Muscle layer of duodenum (tissue), 2 donors: Measurements from ENCODE around the gene POU2F1.

ENCODE experiments used
- H3K27ac ChIP-seq: one replicate; pipeline ENCODE4 v1.7.0; 2013; ENCODE audit warnings: mild to moderate bottlenecking, low read length
- H3K27me3 ChIP-seq: one replicate; pipeline ENCODE4 v1.7.0; 2013; ENCODE audit warnings: low read depth, mild to moderate bottlenecking, control low read depth, low read length
- H3K36me3 ChIP-seq, 2 donors: one replicate each; pipeline ENCODE4 v1.7.0; 2013; ENCODE audit warnings: low read length in 2 of 2, control low read depth in 1 of 2, mild to moderate bottlenecking in 1 of 2; ENCODE audit not compliant: insufficient read depth in 2 of 2, control insufficient read depth in 1 of 2
- H3K4me1 ChIP-seq, 2 donors: one replicate each; pipeline ENCODE4 v1.7.0; 2013; ENCODE audit warnings: low read length in 2 of 2, mild to moderate bottlenecking in 2 of 2, control low read depth in 1 of 2, moderate library complexity in 1 of 2; ENCODE audit not compliant: insufficient read depth in 2 of 2, control insufficient read depth in 1 of 2
- H3K4me3 ChIP-seq, 2 donors: one replicate each; pipeline ENCODE4 v1.7.0; 2013; ENCODE audit warnings: low read length in 2 of 2, low read depth in 1 of 2, mild to moderate bottlenecking in 1 of 2
- H3K9me3 ChIP-seq, 2 donors: one replicate each; pipeline ENCODE4 v1.7.0; 2013; ENCODE audit warnings: low read length in 2 of 2, control low read depth in 1 of 2, mild to moderate bottlenecking in 1 of 2; ENCODE audit not compliant: control insufficient read depth in 1 of 2
- donor health status: healthy.

Gene POU2F1

GRCh38 chr1:167220537-167221125, at the start of gene POU2F1:
Gene POU2F1 (plus strand): TSS chr1:167220886. CDS start chr1:167220898, 12 bp downstream.
- Histone ChIP-seq H3K27me3 (no peaks in the 10 kb centered on the region), H3K36me3 (no peaks in the 10 kb centered on the region), H3K9me3 (no peaks in the 10 kb centered on the region), H3K27ac (peak within 1 kb of the TSS; percentile 94), H3K4me1 (peaks cover 7 to 19% of the 10 kb centered on the region in 2 donors), H3K4me3 (peak within 1 kb of the TSS; percentile 95 to 100)

GRCh38 chr1:167171286-167171929, 49.3 kb upstream of the POU2F1 start:
- no peak overlapping the region for H3K27ac ChIP-seq
- no peak overlapping the region for H3K4me3 ChIP-seq
- H3K27me3 ChIP-seq = no peaks in the 10 kb centered on the region
- H3K9me3 ChIP-seq = no peaks in the 10 kb centered on the region
- H3K36me3 ChIP-seq = no peaks in the 10 kb centered on the region
- no peaks in the 10 kb centered on the region for H3K4me1 ChIP-seq

GRCh38 chr1:167173516-167174184, 47.0 kb upstream of the POU2F1 start:
- Histone ChIP-seq H3K4me1 (no peaks in the 10 kb centered on the region), H3K4me3 (no peak overlapping the region), H3K27ac (no peak overlapping the region), H3K27me3 (no peaks in the 10 kb centered on the region), H3K9me3 (no peaks in the 10 kb centered on the region), H3K36me3 (no peaks in the 10 kb centered on the region)

- Histone ChIP-seq H3K4me1 (no peaks in the 10 kb centered on the region), H3K27me3 (no peaks in the 10 kb centered on the region), H3K27ac (no peak overlapping the region), H3K9me3 (no peaks in the 10 kb centered on the region), H3K4me3 (no peak overlapping the region), H3K36me3 (no peaks in the 10 kb centered on the region)
Observed at GRCh38 chr1:167175901-167176300, 44.8 kb upstream of the POU2F1 start.

- Histone ChIP-seq H3K9me3 (no peaks in the 10 kb centered on the region), H3K27ac (no peak overlapping the region), H3K4me1 (no peaks in the 10 kb centered on the region), H3K27me3 (no peaks in the 10 kb centered on the region), H3K36me3 (no peaks in the 10 kb centered on the region), H3K4me3 (no peak overlapping the region)
Observed at GRCh38 chr1:167178831-167179230, 41.9 kb upstream of the POU2F1 start.

- H3K4me1 ChIP-seq = no peaks in the 10 kb centered on the region
- no peaks in the 10 kb centered on the region for H3K36me3 ChIP-seq
- no peak overlapping the region for H3K4me3 ChIP-seq
- no peaks in the 10 kb centered on the region for H3K9me3 ChIP-seq
- H3K27ac ChIP-seq = no peak overlapping the region
- H3K27me3 ChIP-seq = no peaks in the 10 kb centered on the region
Observed at GRCh38 chr1:167182571-167183320, 37.9 kb upstream of the POU2F1 start.

- Histone ChIP-seq H3K27ac (no peak overlapping the region), H3K36me3 (no peaks in the 10 kb centered on the region), H3K4me3 (no peak overlapping the region), H3K27me3 (no peaks in the 10 kb centered on the region), H3K4me1 (no peaks in the 10 kb centered on the region), H3K9me3 (no peaks in the 10 kb centered on the region)
Observed at GRCh38 chr1:167184081-167184480, 36.6 kb upstream of the POU2F1 start.

GRCh38 chr1:167185062-167185461, 35.6 kb upstream of the POU2F1 start:
- Histone ChIP-seq H3K4me1 (no peaks in the 10 kb centered on the region), H3K27me3 (no peaks in the 10 kb centered on the region), H3K27ac (no peak overlapping the region), H3K9me3 (no peaks in the 10 kb centered on the region), H3K4me3 (no peak overlapping the region), H3K36me3 (no peaks in the 10 kb centered on the region)

- no peak overlapping the region for H3K4me3 ChIP-seq
- no peaks in the 10 kb centered on the region for H3K27me3 ChIP-seq
- H3K4me1 ChIP-seq = no peaks in the 10 kb centered on the region
- no peak overlapping the region for H3K27ac ChIP-seq
- H3K9me3 ChIP-seq = no peaks in the 10 kb centered on the region
- no peaks in the 10 kb centered on the region for H3K36me3 ChIP-seq
Observed at GRCh38 chr1:167185974-167186657, 34.6 kb upstream of the POU2F1 start.

GRCh38 chr1:167186771-167187170, 33.9 kb upstream of the POU2F1 start:
- Histone ChIP-seq H3K4me1 (no peaks in the 10 kb centered on the region), H3K27me3 (no peaks in the 10 kb centered on the region), H3K9me3 (no peaks in the 10 kb centered on the region), H3K27ac (no peak overlapping the region), H3K4me3 (no peak overlapping the region), H3K36me3 (no peaks in the 10 kb centered on the region)

- no peak overlapping the region for H3K27ac ChIP-seq
Observed at GRCh38 chr1:167190747-167191237, 29.9 kb upstream of the POU2F1 start.

More at GRCh38 chr1:167190747-167191237, 29.9 kb upstream of the POU2F1 start:
- Histone ChIP-seq H3K4me1 (no peaks in the 10 kb centered on the region), H3K9me3 (no peaks in the 10 kb centered on the region), H3K27me3 (no peaks in the 10 kb centered on the region), H3K36me3 (no peaks in the 10 kb centered on the region), H3K4me3 (no peak overlapping the region)
